Measurements from ENCODE around the gene VEGFB.

VEGFB gene

DNA sequence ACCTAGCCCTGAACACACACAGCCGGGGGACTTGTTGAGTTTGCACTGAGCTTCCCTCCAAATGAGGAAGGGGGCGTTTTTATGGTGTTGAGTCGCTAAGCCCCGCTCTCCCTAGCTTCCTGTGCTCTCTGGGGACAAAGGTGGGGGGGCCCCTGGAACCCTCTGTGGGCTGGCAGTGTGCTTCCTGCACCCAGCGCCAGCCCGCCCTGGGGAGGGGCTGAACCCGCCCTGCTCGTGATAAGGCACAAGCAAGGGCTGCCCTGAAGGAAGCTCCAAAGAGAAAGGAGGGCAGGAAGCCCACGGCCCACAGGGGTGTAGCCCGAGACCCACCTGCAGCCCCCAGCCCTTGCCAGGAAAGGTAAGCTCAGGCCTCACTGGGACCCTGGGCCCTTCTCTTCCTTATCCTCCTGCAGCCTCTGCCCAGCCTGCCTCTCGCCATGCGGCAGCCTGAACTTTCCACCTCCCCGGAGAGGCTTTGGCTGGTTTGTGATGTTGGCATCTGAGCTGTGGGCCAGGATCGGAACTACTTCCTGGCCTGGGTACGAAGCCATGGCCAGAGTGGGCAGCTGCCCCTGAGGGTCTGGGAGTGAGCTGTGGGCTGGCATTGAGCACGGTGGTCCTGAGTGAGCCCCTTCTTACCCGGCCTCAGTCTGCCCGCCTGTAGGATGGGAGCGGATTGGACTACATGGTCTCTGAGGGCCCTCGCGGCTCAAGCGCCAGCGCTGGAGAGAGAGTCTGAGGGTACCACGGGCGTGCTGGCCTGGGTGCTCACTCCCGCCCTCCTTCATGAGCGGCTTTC, 27.7 kb upstream of the VEGFB start, which contains the start of gene FERMT3:
FERMT3 (plus strand) TSS at position 265 of the 799 bp plus-strand sequence. CDS start 644 bp downstream, outside the sequence.
- H3K4me3 ChIP-seq (ENCODE audit: low read depth, low read length): no peak within 1 kb of the TSS
- TF ChIP-seq, protein P1, sequence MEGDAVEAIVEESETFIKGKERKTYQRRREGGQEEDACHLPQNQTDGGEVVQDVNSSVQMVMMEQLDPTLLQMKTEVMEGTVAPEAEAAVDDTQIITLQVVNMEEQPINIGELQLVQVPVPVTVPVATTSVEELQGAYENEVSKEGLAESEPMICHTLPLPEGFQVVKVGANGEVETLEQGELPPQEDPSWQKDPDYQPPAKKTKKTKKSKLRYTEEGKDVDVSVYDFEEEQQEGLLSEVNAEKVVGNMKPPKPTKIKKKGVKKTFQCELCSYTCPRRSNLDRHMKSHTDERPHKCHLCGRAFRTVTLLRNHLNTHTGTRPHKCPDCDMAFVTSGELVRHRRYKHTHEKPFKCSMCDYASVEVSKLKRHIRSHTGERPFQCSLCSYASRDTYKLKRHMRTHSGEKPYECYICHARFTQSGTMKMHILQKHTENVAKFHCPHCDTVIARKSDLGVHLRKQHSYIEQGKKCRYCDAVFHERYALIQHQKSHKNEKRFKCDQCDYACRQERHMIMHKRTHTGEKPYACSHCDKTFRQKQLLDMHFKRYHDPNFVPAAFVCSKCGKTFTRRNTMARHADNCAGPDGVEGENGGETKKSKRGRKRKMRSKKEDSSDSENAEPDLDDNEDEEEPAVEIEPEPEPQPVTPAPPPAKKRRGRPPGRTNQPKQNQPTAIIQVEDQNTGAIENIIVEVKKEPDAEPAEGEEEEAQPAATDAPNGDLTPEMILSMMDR (IDR thresholded peaks at IDR 0.05; ENCODE audit: low read depth, low read length): no peak
- DNase-seq (ENCODE audit: low read depth, low spot score): no peak
- in situ Hi-C loops (cut with HindIII; ENCODE audit: low sequenced_read_pairs): no loop called here

DNA sequence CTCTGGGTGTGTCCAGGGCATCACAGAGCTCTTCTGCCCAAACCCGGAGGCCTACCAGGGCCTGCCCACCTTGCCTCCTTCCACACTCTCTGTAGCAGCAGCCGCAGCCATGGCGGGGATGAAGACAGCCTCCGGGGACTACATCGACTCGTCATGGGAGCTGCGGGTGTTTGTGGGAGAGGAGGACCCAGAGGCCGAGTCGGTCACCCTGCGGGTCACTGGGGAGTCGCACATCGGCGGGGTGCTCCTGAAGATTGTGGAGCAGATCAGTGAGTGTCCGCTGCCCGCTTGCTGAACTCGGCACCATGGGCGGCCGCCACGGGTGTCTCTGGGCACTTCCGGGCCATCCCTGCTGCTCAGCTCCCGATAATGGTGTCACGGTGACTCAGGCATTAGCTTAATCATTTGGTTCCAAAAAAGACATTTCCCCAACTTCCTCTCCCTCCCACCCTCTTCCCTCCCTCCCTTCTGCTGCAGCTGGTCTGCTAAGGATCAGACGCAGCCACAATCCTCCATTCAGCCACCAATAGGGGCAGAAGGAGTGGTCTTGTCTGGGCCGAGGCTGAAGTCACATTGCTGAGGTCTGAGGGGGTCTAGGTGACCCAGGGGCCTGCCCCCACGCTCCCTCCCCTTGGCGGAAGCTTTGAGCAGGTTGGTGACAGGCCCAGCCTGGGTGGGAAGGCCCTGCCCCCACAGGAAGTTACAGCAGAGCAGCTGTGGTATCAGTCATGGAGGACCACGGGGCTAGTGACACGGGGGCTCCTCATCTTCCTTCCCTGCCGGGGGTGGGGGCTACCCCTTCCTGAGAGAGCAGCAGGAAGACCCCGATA, 26.9 kb upstream of the VEGFB start:
- in situ Hi-C loops (cut with HindIII; ENCODE audit: low sequenced_read_pairs): no loop called here
- DNase-seq (ENCODE audit: low read depth, low spot score): peak; percentile 66
- TF ChIP-seq, protein P1 (IDR thresholded peaks at IDR 0.05; ENCODE audit: low read depth, low read length): no peak
- H3K4me3 ChIP-seq (ENCODE audit: low read depth, low read length): no peak overlapping the region

DNA sequence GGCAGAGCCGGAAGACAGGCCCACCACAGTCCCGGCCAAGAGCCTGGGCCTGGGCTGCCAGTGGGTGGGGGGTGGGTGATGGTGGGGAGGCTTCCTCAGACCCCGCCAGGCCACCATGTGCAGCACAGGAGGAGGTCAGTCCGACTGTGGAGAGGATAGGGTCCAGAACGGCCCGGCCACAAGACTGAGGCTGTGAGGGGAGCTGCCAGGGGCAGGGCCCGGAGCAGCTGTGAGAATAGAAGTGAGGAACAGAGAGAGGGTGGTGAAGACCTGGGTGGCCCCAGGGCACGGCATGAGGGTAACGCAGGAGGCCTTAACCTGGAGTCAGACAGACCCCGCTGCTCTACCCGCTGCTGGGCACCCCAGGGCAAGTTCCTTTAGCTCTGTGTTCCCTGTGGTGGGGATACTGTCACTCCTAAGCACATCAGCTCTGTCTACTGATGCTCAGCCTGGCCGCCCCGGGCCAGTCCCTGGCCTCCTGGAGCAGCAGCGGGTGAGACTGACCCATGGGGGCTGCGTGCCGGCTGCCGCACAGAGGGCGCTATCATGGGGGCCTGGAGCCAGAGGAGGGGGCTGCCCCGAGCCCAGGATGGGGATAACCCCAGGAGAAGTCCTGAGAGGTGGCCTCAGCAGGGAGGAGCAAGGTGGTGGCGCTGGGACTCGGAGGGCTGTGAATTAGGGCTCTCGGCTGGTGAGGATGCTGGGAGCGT, 26.1 kb upstream of the VEGFB start:
- no peak for DNase-seq (ENCODE audit: low read depth, low spot score)
- H3K4me3 ChIP-seq (ENCODE audit: low read depth, low read length): no peak overlapping the region
- TF ChIP-seq, protein P1 (IDR thresholded peaks at IDR 0.05; ENCODE audit: low read depth, low read length): no peak
- in situ Hi-C loops (cut with HindIII; ENCODE audit: low sequenced_read_pairs): no loop called here

DNA sequence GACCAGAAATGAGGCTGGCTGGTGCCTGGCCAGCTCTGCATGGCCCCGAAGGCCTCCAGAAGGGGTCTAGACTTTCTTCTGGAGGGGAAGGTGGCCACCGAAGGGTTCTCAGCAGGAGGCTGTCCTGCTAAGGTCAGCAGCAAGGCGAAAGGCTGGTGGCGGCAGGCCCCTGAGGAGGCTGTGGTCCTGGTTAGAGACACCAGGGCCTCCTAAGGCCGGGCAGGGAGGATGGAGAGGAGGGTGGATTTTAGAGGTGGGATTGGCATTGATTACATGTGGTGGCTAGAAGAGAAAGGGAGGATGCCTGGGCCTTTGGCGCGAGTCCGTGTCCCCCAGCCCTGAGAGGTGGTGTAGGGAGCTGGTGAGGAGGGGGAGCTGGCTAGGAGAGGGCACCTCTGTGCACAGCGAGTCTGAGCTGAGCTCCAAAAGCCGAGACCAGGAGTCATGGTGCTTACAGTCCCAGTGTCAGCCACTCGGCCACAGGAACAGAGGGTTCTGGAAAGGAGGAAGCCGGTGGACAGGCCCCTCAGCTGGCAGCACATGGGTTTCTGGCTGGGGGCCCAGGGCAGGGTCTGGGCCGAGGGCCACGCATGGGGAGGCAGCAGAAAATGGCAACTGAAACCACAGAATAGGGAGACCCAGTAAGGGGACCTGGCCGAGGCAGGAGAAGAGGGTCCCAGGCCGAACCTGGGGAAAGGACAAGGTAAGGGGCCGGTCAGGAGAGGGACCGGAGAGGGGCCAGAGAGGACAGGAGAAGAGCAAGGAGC, 25.4 kb upstream of the VEGFB start:
- no peak for DNase-seq (ENCODE audit: low read depth, low spot score)
- no peak overlapping the region for H3K4me3 ChIP-seq (ENCODE audit: low read depth, low read length)
- TF ChIP-seq, protein P1 (IDR thresholded peaks at IDR 0.05; ENCODE audit: low read depth, low read length): no peak
- in situ Hi-C loops (cut with HindIII; ENCODE audit: low sequenced_read_pairs): no loop called here

DNA sequence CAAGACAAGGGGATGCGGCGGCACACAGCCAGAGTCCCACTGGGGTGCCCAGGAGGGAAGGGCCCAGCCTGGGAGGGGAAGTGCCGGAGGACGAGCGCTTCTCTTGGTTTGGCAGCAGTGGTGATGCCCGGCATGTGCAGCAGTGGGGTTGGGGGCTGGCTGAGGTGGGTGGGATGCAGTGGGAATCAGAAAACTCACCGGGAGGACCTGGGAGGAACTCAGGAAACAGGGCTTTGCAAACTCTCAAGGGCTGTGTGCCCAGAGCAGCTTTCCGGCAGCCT, 24.9 kb upstream of the VEGFB start:
- H3K4me3 ChIP-seq (ENCODE audit: low read depth, low read length): no peak overlapping the region
- TF ChIP-seq, protein P1 (IDR thresholded peaks at IDR 0.05; ENCODE audit: low read depth, low read length): no peak
- in situ Hi-C loops (cut with HindIII; ENCODE audit: low sequenced_read_pairs): no loop called here
- no peak for DNase-seq (ENCODE audit: low read depth, low spot score)

All from astrocyte of the spinal cord (primary cell).